HepG2 (cell line): Measurements from ENCODE around the gene SLC2A14. TPM values are rescaled to one million over a fixed set of nuclear protein-coding genes. Genes with fewer than 3 reads are reported as not detected.
A peak's percentile ranks its signal among the peaks of the same experiment; 100 is the strongest.
"Not testable (repeated sequence)": the region's sequence is repeated elsewhere in the genome, so short reads cannot be mapped to it uniquely, and the experiment has no call there.

Source experiments
- ATAC-seq: fragments of 200-7000 bp; cut with Tn5 transposase; 3 replicates; pipeline ENCODE4 v1.9.1; 2020; ENCODE audit warnings: mild to moderate bottlenecking, moderate library complexity
- BruUV-seq: library from RNA; stranded (reverse); fragments of 400-500 nt; replicated peaks from 2 replicates; lab custom pipeline; 2021; lab: Mats Ljungman, UMichigan
- CTCF ChIA-PET: fragments of 300-600 bp; formaldehyde crosslinking; extraction: SDS; loops from one replicate; lab custom pipeline; 2021; ENCODE audit warnings: low total read pairs, inconsistent platforms, low intra/inter-chr PET ratio; lab: Yijun Ruan, JAX
- POLR2A ChIA-PET: fragments of 350-600 bp; sonication (Branson Sonifier 250); formaldehyde crosslinking; loops from one replicate; lab custom pipeline; 2020; ENCODE audit warnings: antibody characterized with exemption, inconsistent platforms; lab: Yijun Ruan, JAX
- DNase-seq: peaks from one replicate; pipeline ENCODE4 v3.0.0-alpha.2; 2015; ENCODE audit warnings: low spot score
- FAIRE-seq: peaks from 3 replicates; lab custom pipeline; 2011; peaks lifted over from hg19 to GRCh38; lab: Jason Lieb, UNC
- H2AFZ ChIP-seq: one replicate; pipeline ENCODE4 v1.6.1; 2011; ENCODE audit warnings: low read length, inconsistent platforms
- H3K27ac ChIP-seq: fragments of 300-600 bp; 3 replicates; pipeline ENCODE4 v1.8.0; 2011; ENCODE audit warnings: mixed run types, mild to moderate bottlenecking, mixed read lengths, low read length, inconsistent platforms; ENCODE audit not compliant: insufficient read depth; ENCODE audit errors: extremely low read length
- H3K27me3 ChIP-seq, 2 experiments: fragments of 200-600 bp in 1 of 2; 2 replicates in 1 of 2; 3 replicates in 1 of 2; pipeline versions ENCODE4 v1.6.0 to v1.8.0; 2011; ENCODE audit warnings: low read length in 2 of 2, mild to moderate bottlenecking in 2 of 2, moderate library complexity in 2 of 2, inconsistent platforms in 1 of 2; ENCODE audit not compliant: insufficient read depth in 2 of 2, control insufficient read depth in 1 of 2
- H3K36me3 ChIP-seq, 2 experiments: fragments of 200-600 bp in 1 of 2; replicated peaks in 1 of 2; 2 replicates in 1 of 2; 3 replicates in 1 of 2; pipeline versions ENCODE4 v1.5.1 to v1.8.0; 2011; ENCODE audit warnings: low read length in 2 of 2, inconsistent platforms in 1 of 2; ENCODE audit not compliant: insufficient read depth in 2 of 2, control insufficient read depth in 1 of 2
- H3K4me1 ChIP-seq: 2 replicates; pipeline ENCODE4 v1.5.1; 2012; ENCODE audit warnings: low read length, inconsistent platforms; ENCODE audit not compliant: insufficient read depth
- H3K4me2 ChIP-seq: 2 replicates; pipeline ENCODE4 v1.6.0; 2011; ENCODE audit warnings: low read depth, low read length, inconsistent platforms
- H3K4me3 ChIP-seq, 3 experiments: fragments of 200-600 bp in 1 of 3; sonication (generic), shearing (Covaris generic) in 1 of 3; replicated peaks in 1 of 3; 2 replicates each; pipeline ENCODE4 v1.5.1; 2011 to 2016; ENCODE audit warnings: low read length in 3 of 3, inconsistent platforms in 2 of 3, low read depth in 2 of 3, mild to moderate bottlenecking in 2 of 3, control low read depth in 1 of 3, mixed read lengths in 1 of 3; ENCODE audit not compliant: insufficient read depth in 1 of 3
- H3K79me2 ChIP-seq: one replicate; pipeline ENCODE4 v1.6.1; 2011; ENCODE audit warnings: low read length, inconsistent platforms; ENCODE audit not compliant: insufficient read depth
- H3K9ac ChIP-seq: 2 replicates; pipeline ENCODE4 v1.6.0; 2011; ENCODE audit warnings: mild to moderate bottlenecking, low read depth, low read length, inconsistent platforms; ENCODE audit not compliant: insufficient read depth
- H3K9me3 ChIP-seq: 2 replicates; pipeline ENCODE4 v1.5.1; 2012; ENCODE audit warnings: mild to moderate bottlenecking, low read length
- H4K20me1 ChIP-seq: 2 replicates; pipeline ENCODE4 v1.6.0; 2011; ENCODE audit warnings: inconsistent platforms, mild to moderate bottlenecking, low read length, moderate library complexity; ENCODE audit not compliant: insufficient read depth
- ATF7-NPFF ChIP-seq: sonication (generic); formaldehyde crosslinking; IDR thresholded peaks from 2 replicates; pipeline ENCODE4 v1.8.1; 2023; ENCODE audit warnings: mild to moderate bottlenecking, low read depth, missing genetic modification reagents, moderate library complexity
- NFYB ChIP-seq: sonication (generic); formaldehyde crosslinking; IDR thresholded peaks from 2 replicates; pipeline ENCODE4 v1.4.0; 2020; ENCODE audit warnings: missing genetic modification reagents
- NFYC ChIP-seq: IDR thresholded peaks from 2 replicates; pipeline ENCODE4 v1.6.1; 2016; ENCODE audit warnings: missing genetic modification reagents, missing compliant biosample characterization
- WGBS: methylation state at CpG from one replicate; pipeline ENCODE4 v1.1.6; 2017; ENCODE audit warnings: low lambda C conversion rate; 5-methylcytosine and 5-hydroxymethylcytosine counted together
- in situ Hi-C: cut with HindIII; loops from 2 replicates; pipeline ENCODE4 v1.10.0; 2017; ENCODE audit warnings: low pct_unique_long_range_greater_than_20kb; ENCODE audit not compliant: extremely low pct_ligation_motif_present
- intact Hi-C: fragments of 100-400 bp; cut with micrococcal nuclease; formaldehyde crosslinking; loops from one replicate; pipeline ENCODE4 v1.10.0; 2022; ENCODE audit not compliant: unreplicated experiment
- polyA plus RNA-seq, 8 experiments: library from polyadenylated mRNA; depleted of rRNA in 3 of 8; stranded (reverse) in 7 of 8; unstranded in 1 of 8; fragments of >200 nt; fragmentation: Illumina TruSeq in 4 of 8; extraction: Trizol in 4 of 8; gene quantifications; 2 replicates each; pipeline versions ENCODE4 v1.2.1 to v1.2.3, GENCODE V29; 2011 to 2016; ENCODE audit warnings: low read depth in 4 of 8, missing spikeins in 1 of 8, mixed read lengths in 1 of 8; ENCODE audit not compliant: insufficient read depth in 1 of 8
- total RNA-seq, 5 experiments: library from RNA; depleted of rRNA; stranded (reverse); fragments of >200 nt; fragmentation: Illumina TruSeq; extraction: Trizol; gene quantifications; 2 replicates each; pipeline ENCODE4 v1.2.3, GENCODE V29; 2016; ENCODE audit warnings: low read depth in 1 of 5
- TF ChIP-seq, protein P1 (sequence below): sonication (generic); formaldehyde crosslinking; IDR thresholded peaks from 2 replicates; pipeline ENCODE4 v1.5.1; 2020; ENCODE audit warnings: mild to moderate bottlenecking, missing genetic modification reagents, moderate library complexity

SLC2A14 gene
- total and polyA plus RNA-seq, 2 of the 13 experiments (the other 11 are each of a cell fraction or from before 2014, with no cell fraction given): 7.7 to 39.0 TPM

DNA sequence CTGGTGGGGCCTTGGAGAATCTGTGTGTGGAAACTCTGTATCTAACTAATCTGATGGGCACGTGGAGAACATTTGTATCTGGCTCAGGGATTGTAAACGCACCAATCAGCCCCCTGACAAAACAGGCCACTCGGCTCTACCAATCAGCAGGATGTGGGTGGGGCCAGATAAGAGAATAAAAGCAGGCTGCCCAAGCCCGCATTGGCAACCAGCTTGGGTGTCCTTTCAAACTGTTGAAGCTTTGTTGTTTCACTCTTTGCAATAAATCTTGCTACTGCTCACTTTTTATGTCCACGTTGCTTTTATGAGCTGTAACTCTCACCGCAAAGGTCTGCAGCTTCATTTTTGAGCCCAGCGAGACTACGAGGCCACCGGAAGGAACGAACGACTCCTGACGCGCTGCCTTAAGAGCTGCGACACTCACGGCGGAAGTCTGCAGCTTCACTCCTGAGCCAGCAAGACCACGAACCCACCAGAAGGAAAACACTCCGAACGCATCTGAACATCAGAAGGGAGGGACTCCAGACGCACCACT lies 9.8 kb downstream of the SLC2A14 start:
- H3K9me3 ChIP-seq, ATAC-seq, CTCF ChIA-PET, H3K4me3 ChIP-seq, H3K27ac ChIP-seq, H3K27me3 ChIP-seq, H3K4me2 ChIP-seq, BruUV-seq, in situ Hi-C loops, H4K20me1 ChIP-seq, H2AFZ ChIP-seq, H3K9ac ChIP-seq, H3K79me2 ChIP-seq, FAIRE-seq: not testable (repeated sequence)
- H3K4me1 ChIP-seq: peaks cover 40% of the 10 kb centered on the region
- peaks cover 2 to 20% of the 10 kb centered on the region in 2 experiments; a peak in 4 of 5 replicates for H3K36me3 ChIP-seq
- POLR2A ChIA-PET: interaction anchor here (1.0 to 1.2 kb wide), 2 partner anchors 23 to 44 kb away, joined by 3 to 4 read pairs; no protein-coding TSS in a partner anchor
- TF ChIP-seq NFYC (CRISPR knock-in tag) (peak; percentile 53; the same call in 1 of the 2 replicates), NFYB (CRISPR knock-in tag) (peak; percentile 65)
- TF ChIP-seq, all 625 proteins: peak for 2; not testable (repeated sequence) for 623
- 93% methylated on average over 20 of the region's 20 CpGs for WGBS
- intact Hi-C loops, DNase-seq: not testable (repeated sequence)

GRCh38 chr12:7862301-7862700 lies 10.4 kb downstream of the SLC2A14 start:
- CTCF ChIA-PET, intact Hi-C loops, BruUV-seq: not testable (repeated sequence)

More at GRCh38 chr12:7862301-7862700, 10.4 kb downstream of the SLC2A14 start:
- H3K79me2 ChIP-seq, H3K27me3 ChIP-seq, H3K4me2 ChIP-seq, ATAC-seq, H3K9ac ChIP-seq, H2AFZ ChIP-seq, H3K27ac ChIP-seq, DNase-seq, H3K9me3 ChIP-seq, in situ Hi-C loops, FAIRE-seq, H4K20me1 ChIP-seq, H3K4me3 ChIP-seq: not testable (repeated sequence)
- WGBS: 97% methylated on average over 9 of the region's 24 CpGs
- H3K36me3 ChIP-seq: peaks cover 4 to 21% of the 10 kb centered on the region in 2 experiments; a peak in 4 of 5 replicates
- H3K4me1 ChIP-seq: peaks cover 44% of the 10 kb centered on the region
- TF ChIP-seq ATF7-NPFF (CRISPR knock-in tag): 0 out of 2 replicates have a peak, but pooled peaks have one; percentile 30
- TF ChIP-seq, protein P1, sequence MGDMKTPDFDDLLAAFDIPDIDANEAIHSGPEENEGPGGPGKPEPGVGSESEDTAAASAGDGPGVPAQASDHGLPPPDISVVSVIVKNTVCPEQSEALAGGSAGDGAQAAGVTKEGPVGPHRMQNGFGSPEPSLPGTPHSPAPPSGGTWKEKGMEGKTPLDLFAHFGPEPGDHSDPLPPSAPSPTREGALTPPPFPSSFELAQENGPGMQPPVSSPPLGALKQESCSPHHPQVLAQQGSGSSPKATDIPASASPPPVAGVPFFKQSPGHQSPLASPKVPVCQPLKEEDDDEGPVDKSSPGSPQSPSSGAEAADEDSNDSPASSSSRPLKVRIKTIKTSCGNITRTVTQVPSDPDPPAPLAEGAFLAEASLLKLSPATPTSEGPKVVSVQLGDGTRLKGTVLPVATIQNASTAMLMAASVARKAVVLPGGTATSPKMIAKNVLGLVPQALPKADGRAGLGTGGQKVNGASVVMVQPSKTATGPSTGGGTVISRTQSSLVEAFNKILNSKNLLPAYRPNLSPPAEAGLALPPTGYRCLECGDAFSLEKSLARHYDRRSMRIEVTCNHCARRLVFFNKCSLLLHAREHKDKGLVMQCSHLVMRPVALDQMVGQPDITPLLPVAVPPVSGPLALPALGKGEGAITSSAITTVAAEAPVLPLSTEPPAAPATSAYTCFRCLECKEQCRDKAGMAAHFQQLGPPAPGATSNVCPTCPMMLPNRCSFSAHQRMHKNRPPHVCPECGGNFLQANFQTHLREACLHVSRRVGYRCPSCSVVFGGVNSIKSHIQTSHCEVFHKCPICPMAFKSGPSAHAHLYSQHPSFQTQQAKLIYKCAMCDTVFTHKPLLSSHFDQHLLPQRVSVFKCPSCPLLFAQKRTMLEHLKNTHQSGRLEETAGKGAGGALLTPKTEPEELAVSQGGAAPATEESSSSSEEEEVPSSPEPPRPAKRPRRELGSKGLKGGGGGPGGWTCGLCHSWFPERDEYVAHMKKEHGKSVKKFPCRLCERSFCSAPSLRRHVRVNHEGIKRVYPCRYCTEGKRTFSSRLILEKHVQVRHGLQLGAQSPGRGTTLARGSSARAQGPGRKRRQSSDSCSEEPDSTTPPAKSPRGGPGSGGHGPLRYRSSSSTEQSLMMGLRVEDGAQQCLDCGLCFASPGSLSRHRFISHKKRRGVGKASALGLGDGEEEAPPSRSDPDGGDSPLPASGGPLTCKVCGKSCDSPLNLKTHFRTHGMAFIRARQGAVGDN (CRISPR knock-in tag): peak; percentile 35
- POLR2A ChIA-PET: interaction anchor here (1.0 to 1.2 kb wide), 2 partner anchors 24 to 44 kb away, joined by 3 to 4 read pairs; no protein-coding TSS in a partner anchor
